ENCODE results near the gene ZBTB38.

DNA sequence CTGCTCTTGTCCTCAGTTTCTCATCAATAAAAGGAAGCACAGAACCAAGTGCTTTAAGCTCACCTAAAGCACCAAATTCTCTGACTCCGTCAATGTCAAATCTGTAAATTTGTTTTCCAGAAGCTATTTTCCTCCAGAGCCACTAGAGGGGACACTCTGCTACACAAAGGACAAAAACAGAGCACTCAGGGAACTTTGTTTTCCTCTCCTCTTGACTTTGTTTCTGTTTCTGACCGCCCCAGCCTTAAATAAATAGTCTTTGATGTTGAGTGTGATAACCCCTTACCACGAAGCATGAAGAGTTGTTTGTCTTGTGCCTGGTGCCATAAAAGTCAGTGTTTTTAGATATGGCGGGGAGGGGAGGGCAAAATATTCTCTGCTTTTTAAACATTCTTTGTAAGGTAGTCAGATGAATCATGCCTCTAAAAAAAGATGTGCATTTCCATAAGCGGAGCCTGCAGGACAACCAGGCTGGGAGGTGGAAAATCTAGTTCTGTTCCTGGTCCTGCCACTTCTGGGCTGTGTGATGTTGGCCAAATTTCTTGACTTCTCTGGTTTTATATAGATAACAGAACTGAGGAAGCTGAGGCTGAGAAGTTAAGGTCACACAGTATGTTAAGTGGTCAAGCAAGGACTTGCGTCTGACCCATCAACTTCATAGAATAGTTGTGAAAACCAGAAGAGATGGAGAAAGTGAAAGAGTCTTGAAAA lies 7.3 kb upstream of the ZBTB38 start:
- TF ChIP-seq, protein P1, sequence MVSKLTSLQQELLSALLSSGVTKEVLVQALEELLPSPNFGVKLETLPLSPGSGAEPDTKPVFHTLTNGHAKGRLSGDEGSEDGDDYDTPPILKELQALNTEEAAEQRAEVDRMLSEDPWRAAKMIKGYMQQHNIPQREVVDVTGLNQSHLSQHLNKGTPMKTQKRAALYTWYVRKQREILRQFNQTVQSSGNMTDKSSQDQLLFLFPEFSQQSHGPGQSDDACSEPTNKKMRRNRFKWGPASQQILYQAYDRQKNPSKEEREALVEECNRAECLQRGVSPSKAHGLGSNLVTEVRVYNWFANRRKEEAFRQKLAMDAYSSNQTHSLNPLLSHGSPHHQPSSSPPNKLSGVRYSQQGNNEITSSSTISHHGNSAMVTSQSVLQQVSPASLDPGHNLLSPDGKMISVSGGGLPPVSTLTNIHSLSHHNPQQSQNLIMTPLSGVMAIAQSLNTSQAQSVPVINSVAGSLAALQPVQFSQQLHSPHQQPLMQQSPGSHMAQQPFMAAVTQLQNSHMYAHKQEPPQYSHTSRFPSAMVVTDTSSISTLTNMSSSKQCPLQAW (CRISPR knock-in tag; IDR thresholded peaks at IDR 0.05) = peak; percentile 90
- TF ChIP-seq, protein P2, sequence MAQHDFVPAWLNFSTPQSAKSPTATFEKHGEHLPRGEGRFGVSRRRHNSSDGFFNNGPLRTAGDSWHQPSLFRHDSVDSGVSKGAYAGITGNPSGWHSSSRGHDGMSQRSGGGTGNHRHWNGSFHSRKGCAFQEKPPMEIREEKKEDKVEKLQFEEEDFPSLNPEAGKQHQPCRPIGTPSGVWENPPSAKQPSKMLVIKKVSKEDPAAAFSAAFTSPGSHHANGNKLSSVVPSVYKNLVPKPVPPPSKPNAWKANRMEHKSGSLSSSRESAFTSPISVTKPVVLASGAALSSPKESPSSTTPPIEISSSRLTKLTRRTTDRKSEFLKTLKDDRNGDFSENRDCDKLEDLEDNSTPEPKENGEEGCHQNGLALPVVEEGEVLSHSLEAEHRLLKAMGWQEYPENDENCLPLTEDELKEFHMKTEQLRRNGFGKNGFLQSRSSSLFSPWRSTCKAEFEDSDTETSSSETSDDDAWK (CRISPR knock-in tag; IDR thresholded peaks at IDR 0.05) = no peak
- no peak for TF ChIP-seq CEBPB (IDR thresholded peaks at IDR 0.05; ENCODE audit: borderline replicate concordance, low read depth, low read length)

All from HepG2 (cell line).